HCT116 (cell line): ENCODE results near the gene ZBTB20. TPM values are rescaled to one million over a fixed set of nuclear protein-coding genes. Genes with fewer than 3 reads are reported as not detected.
"Not testable (repeated sequence)": the region's sequence is repeated elsewhere in the genome, so short reads cannot be mapped to it uniquely, and the experiment has no call there.

Experiments used
- ATAC-seq: fragments of 200-7000 bp; cut with Tn5 transposase; 2 replicates; pipeline ENCODE4 v1.9.1; 2020; ENCODE audit warnings: mild to moderate bottlenecking, moderate library complexity
- BruUV-seq: library from RNA; stranded (reverse); fragments of 400-500 nt; replicated peaks from 2 replicates; lab custom pipeline; 2021; lab: Mats Ljungman, UMichigan
- CTCF ChIA-PET: fragments of 300-600 bp; sonication (Branson Sonifier 250); formaldehyde crosslinking; loops from one replicate; lab custom pipeline; 2021; ENCODE audit warnings: antibody characterized with exemption; lab: Charles Lee
- POLR2A ChIA-PET: fragments of 300-600, 350-600 bp; sonication (Branson Sonifier 250); formaldehyde crosslinking; loops from one replicate; lab custom pipeline; 2021; ENCODE audit warnings: antibody characterized with exemption; lab: Charles Lee
- RAD21 ChIA-PET, 2 experiments: fragments of 300-600 bp; sonication (Branson Sonifier 250); formaldehyde crosslinking; loops; one replicate each; lab custom pipeline; 2023; ENCODE audit warnings: low total read pairs in 2 of 2; ENCODE audit not compliant: uncharacterized antibody in 2 of 2, unreplicated experiment in 2 of 2, low non-redundant PET in 1 of 2; lab: Charles Lee
- DNase-seq: peaks from one replicate; pipeline ENCODE4 v3.0.0-alpha.2; 2010; ENCODE audit warnings: low read depth, low spot score
- H2AFZ ChIP-seq: fragments of 200-600 bp; shearing (Covaris generic), sonication (generic); 2 replicates; pipeline ENCODE4 v1.6.1; 2017; ENCODE audit warnings: low read depth, mixed run types, mixed read lengths, antibody characterized with exemption, low read length; ENCODE audit not compliant: poor library complexity, severe bottlenecking
- H3K27ac ChIP-seq: 2 replicates; pipeline ENCODE4 v1.5.1; 2012; ENCODE audit warnings: low read depth, low read length
- H3K27me3 ChIP-seq: fragments of 200-600 bp; sonication (generic); 2 replicates; pipeline ENCODE4 v1.6.1; 2016; ENCODE audit warnings: mixed run types, low read length, mixed read lengths; ENCODE audit not compliant: insufficient read depth
- H3K36me3 ChIP-seq, 2 experiments: fragments of 200-500 bp in 1 of 2; fragments of 200-600 bp in 1 of 2; sonication (Bioruptor generic) in 1 of 2; sonication (generic) in 1 of 2; 2 replicates each; pipeline versions ENCODE4 v1.5.1 to v1.6.1; 2014 to 2016; ENCODE audit warnings: low read length in 2 of 2, inconsistent platforms in 1 of 2, mixed read lengths in 1 of 2, mixed run types in 1 of 2; ENCODE audit not compliant: insufficient read depth in 2 of 2, control insufficient read depth in 1 of 2
- H3K4me1 ChIP-seq, 2 experiments: fragments of 200-600 bp in 1 of 2; sonication (generic) in 1 of 2; 2 replicates each; pipeline versions ENCODE4 v1.5.1 to v1.6.1; 2012 to 2017; ENCODE audit warnings: low read length in 2 of 2, inconsistent platforms in 1 of 2, mild to moderate bottlenecking in 1 of 2, mixed read lengths in 1 of 2, mixed run types in 1 of 2, moderate library complexity in 1 of 2; ENCODE audit not compliant: insufficient read depth in 2 of 2, control insufficient read depth in 1 of 2
- H3K4me2 ChIP-seq: fragments of 200-600 bp; sonication (generic); 2 replicates; pipeline ENCODE4 v1.6.1; 2017; ENCODE audit warnings: mixed run types, low read length, mixed read lengths
- H3K4me3 ChIP-seq, 2 experiments: fragments of 200-600 bp in 1 of 2; sonication (generic) in 1 of 2; replicated peaks in 1 of 2; 2 replicates each; pipeline ENCODE4 v1.5.1; 2011 to 2016; ENCODE audit warnings: low read length in 2 of 2, control low read depth in 1 of 2, low read depth in 1 of 2, mild to moderate bottlenecking in 1 of 2, mixed read lengths in 1 of 2, mixed run types in 1 of 2
- H3K79me2 ChIP-seq: fragments of 200-600 bp; sonication (generic); 2 replicates; pipeline ENCODE4 v1.6.1; 2017; ENCODE audit warnings: mild to moderate bottlenecking, mixed run types, low read length, moderate library complexity, mixed read lengths; ENCODE audit not compliant: insufficient read depth
- H3K9ac ChIP-seq: fragments of 200-600 bp; sonication (generic); 2 replicates; pipeline ENCODE4 v1.6.1; 2016; ENCODE audit warnings: low read length, mixed read lengths
- H3K9me2 ChIP-seq: fragments of 200-600 bp; sonication (generic), shearing (Covaris generic); 2 replicates; pipeline ENCODE4 v1.6.1; 2017; ENCODE audit warnings: mixed run types, mild to moderate bottlenecking, moderate library complexity; ENCODE audit not compliant: insufficient read depth
- H3K9me3 ChIP-seq, 2 experiments: fragments of 200-500 bp in 1 of 2; fragments of 200-600 bp in 1 of 2; sonication (Bioruptor generic) in 1 of 2; sonication (generic) in 1 of 2; 2 replicates each; pipeline ENCODE4 v1.6.1; 2014 to 2017; ENCODE audit warnings: low read length in 2 of 2, mixed read lengths in 2 of 2, inconsistent platforms in 1 of 2, low read depth in 1 of 2, mild to moderate bottlenecking in 1 of 2, mixed run types in 1 of 2, moderate library complexity in 1 of 2; ENCODE audit not compliant: control insufficient read depth in 1 of 2, insufficient read depth in 1 of 2
- H4K20me1 ChIP-seq: fragments of 200-600 bp; sonication (generic), shearing (Covaris generic); 2 replicates; pipeline ENCODE4 v1.6.1; 2017; ENCODE audit warnings: mixed run types, mild to moderate bottlenecking, moderate library complexity; ENCODE audit not compliant: insufficient read depth
- CBX3 ChIP-seq: IDR thresholded peaks from 2 replicates; pipeline ENCODE4 v1.6.1; 2012; ENCODE audit warnings: low read depth
- EGR1 ChIP-seq: IDR thresholded peaks from 2 replicates; pipeline ENCODE4 v1.6.1; 2012; ENCODE audit warnings: low read depth
- EZH2 ChIP-seq: fragments of 200-600 bp; sonication (generic); IDR thresholded peaks from 2 replicates; pipeline ENCODE4 v1.6.1; 2017; ENCODE audit warnings: antibody characterized with exemption, mixed run types
- EZH2phosphoT487 ChIP-seq: fragments of 200-600 bp; IDR thresholded peaks from 2 replicates; pipeline ENCODE4 v1.6.1; 2018; ENCODE audit warnings: antibody characterized with exemption, borderline replicate concordance
- FOSL1 ChIP-seq: IDR thresholded peaks from 2 replicates; pipeline ENCODE4 v1.6.1; 2012; ENCODE audit warnings: low read depth
- JUND ChIP-seq: IDR thresholded peaks from 2 replicates; pipeline ENCODE4 v1.6.1; 2012
- MAX ChIP-seq: IDR thresholded peaks from 2 replicates; pipeline ENCODE4 v1.6.1; 2012
- POLR2A ChIP-seq: IDR thresholded peaks from 2 replicates; pipeline ENCODE4 v1.7.0; 2011; ENCODE audit warnings: borderline replicate concordance; ENCODE audit not compliant: insufficient read depth, insufficient read length; ENCODE audit errors: extremely low read depth
- POLR2AphosphoS5 ChIP-seq: IDR thresholded peaks from 2 replicates; pipeline ENCODE4 v1.6.1; 2011; ENCODE audit warnings: mild to moderate bottlenecking, low read depth, low read length, moderate library complexity
- RAD21 ChIP-seq: IDR thresholded peaks from 2 replicates; pipeline ENCODE4 v1.6.1; 2012; ENCODE audit warnings: low read depth, mild to moderate bottlenecking
- REST ChIP-seq: IDR thresholded peaks from 2 replicates; pipeline ENCODE4 v1.6.1; 2012; ENCODE audit warnings: low read depth
- SIN3A ChIP-seq: IDR thresholded peaks from 2 replicates; pipeline ENCODE4 v1.6.1; 2012; ENCODE audit warnings: low read depth
- SP1 ChIP-seq: IDR thresholded peaks from 2 replicates; pipeline ENCODE4 v1.6.1; 2012; ENCODE audit warnings: low read depth
- SRF ChIP-seq: IDR thresholded peaks from 2 replicates; pipeline ENCODE4 v1.6.1; 2012; ENCODE audit warnings: low read depth
- TCF7L2 ChIP-seq: IDR thresholded peaks from 2 replicates; pipeline ENCODE4 v1.7.0; 2011; ENCODE audit warnings: borderline replicate concordance, inconsistent platforms; ENCODE audit not compliant: insufficient read depth, insufficient read length; ENCODE audit errors: extremely low read depth
- YY1 ChIP-seq: IDR thresholded peaks from 2 replicates; pipeline ENCODE4 v1.6.1; 2011; ENCODE audit warnings: low read length, low read depth, moderate library complexity, mild to moderate bottlenecking; ENCODE audit not compliant: insufficient replicate concordance; ENCODE audit errors: extremely low read depth
- ZNF274 ChIP-seq: fragments of 200-500 bp; sonication (Bioruptor generic); IDR thresholded peaks from 2 replicates; pipeline ENCODE4 v1.6.1; 2014; ENCODE audit warnings: mild to moderate bottlenecking, low read depth, low read length, inconsistent platforms
- intact Hi-C: fragments of 100-400 bp; cut with micrococcal nuclease; formaldehyde crosslinking; loops from 2 replicates; pipeline ENCODE4 v1.10.0; 2022
- total RNA-seq: library from RNA; stranded (reverse); gene quantifications from one replicate; pipeline ENCODE4 v1.2.1, GENCODE V29; 2021; ENCODE audit not compliant: unreplicated experiment
- TF ChIP-seq, protein P1 (sequence below), 3 experiments: fragments of 200-600 bp in 1 of 3; sonication (generic) in 1 of 3; IDR thresholded peaks in 2 of 3; conservative IDR thresholded peaks in 1 of 3; 2 replicates each; pipeline ENCODE4 v1.5.1; 2012 to 2017; ENCODE audit warnings: low read depth in 2 of 3, low read length in 2 of 3, antibody characterized with exemption in 1 of 3, borderline replicate concordance in 1 of 3, control low read depth in 1 of 3, mild to moderate bottlenecking in 1 of 3, mixed read lengths in 1 of 3, mixed run types in 1 of 3, moderate library complexity in 1 of 3; ENCODE audit not compliant: insufficient read depth in 1 of 3
- TF ChIP-seq, protein P2 (sequence below): IDR thresholded peaks from 2 replicates; pipeline ENCODE4 v1.6.1; 2012

Gene ZBTB20
- total RNA-seq, 1 experiment from 2014 or later = 42.1 TPM

DNA sequence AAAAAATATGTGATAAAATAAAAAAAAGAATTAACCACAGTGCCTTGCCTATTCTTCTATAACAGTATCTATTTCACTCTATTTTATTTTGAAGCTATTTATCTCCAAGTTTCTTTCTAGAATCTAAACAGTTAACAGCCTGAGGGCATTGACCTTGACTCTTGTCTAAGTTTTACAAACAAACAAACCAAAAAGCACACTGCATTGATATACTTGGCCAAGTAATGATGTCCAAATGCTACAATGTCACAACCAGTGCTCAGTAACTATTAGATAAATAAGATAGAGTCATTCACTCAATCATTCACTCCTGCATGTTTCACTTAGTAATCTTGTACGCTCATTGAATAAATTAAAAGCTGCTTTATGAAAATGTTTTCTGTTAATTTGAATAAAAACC is 466.8 kb downstream of the ZBTB20 start:
- Histone ChIP-seq H3K9me2 (no peaks in the 10 kb centered on the region), H2AFZ (no peak overlapping the region), H3K27me3 (no peaks in the 10 kb centered on the region), H3K27ac (no peak overlapping the region), H4K20me1 (no peaks in the 10 kb centered on the region), H3K4me1 (peaks cover 7 to 10% of the 10 kb centered on the region in 2 experiments; a peak in 2 of 4 replicates), H3K4me3 (no peak overlapping the region), H3K4me2 (no peak overlapping the region), H3K9me3 (no peaks in the 10 kb centered on the region), H3K36me3 (no peaks in the 10 kb centered on the region), H3K79me2 (peaks cover 49% of the 10 kb centered on the region), H3K9ac (no peak overlapping the region)
- intact Hi-C loops = no loop called here
- ATAC-seq (no peak), DNase-seq (no peak)
- POLR2A ChIA-PET = no interaction called here
- TF ChIP-seq TCF7L2 (no peak), POLR2A (no peak), ZNF274 (no peak), EZH2 (no peak), SP1 (no peak), POLR2AphosphoS5 (no peak), MAX (no peak), SRF (no peak), EGR1 (no peak), FOSL1 (no peak), CBX3 (no peak), YY1 (no peak), RAD21 (no peak), JUND (no peak), REST (no peak), EZH2phosphoT487 (no peak), SIN3A (no peak)
- TF ChIP-seq, protein P1, sequence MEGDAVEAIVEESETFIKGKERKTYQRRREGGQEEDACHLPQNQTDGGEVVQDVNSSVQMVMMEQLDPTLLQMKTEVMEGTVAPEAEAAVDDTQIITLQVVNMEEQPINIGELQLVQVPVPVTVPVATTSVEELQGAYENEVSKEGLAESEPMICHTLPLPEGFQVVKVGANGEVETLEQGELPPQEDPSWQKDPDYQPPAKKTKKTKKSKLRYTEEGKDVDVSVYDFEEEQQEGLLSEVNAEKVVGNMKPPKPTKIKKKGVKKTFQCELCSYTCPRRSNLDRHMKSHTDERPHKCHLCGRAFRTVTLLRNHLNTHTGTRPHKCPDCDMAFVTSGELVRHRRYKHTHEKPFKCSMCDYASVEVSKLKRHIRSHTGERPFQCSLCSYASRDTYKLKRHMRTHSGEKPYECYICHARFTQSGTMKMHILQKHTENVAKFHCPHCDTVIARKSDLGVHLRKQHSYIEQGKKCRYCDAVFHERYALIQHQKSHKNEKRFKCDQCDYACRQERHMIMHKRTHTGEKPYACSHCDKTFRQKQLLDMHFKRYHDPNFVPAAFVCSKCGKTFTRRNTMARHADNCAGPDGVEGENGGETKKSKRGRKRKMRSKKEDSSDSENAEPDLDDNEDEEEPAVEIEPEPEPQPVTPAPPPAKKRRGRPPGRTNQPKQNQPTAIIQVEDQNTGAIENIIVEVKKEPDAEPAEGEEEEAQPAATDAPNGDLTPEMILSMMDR (IDR thresholded peaks at IDR 0.05 in 2 of 3, conservative IDR thresholded peaks at IDR 0.05 in 1 of 3; ENCODE audit: borderline replicate concordance in 1 of 3, insufficient read depth in 1 of 3, low read depth in 2 of 3, low read length in 2 of 3) = no peak
- TF ChIP-seq, protein P2, sequence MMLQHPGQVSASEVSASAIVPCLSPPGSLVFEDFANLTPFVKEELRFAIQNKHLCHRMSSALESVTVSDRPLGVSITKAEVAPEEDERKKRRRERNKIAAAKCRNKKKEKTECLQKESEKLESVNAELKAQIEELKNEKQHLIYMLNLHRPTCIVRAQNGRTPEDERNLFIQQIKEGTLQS = no peak
- RAD21 ChIA-PET = interaction anchor here in 1 of 2 experiments (0.7 kb wide), 1 partner anchor 117 kb away, joined by 4 read pairs; no protein-coding TSS in a partner anchor
- CTCF ChIA-PET = no interaction called here
- no TSS peak for BruUV-seq

DNA sequence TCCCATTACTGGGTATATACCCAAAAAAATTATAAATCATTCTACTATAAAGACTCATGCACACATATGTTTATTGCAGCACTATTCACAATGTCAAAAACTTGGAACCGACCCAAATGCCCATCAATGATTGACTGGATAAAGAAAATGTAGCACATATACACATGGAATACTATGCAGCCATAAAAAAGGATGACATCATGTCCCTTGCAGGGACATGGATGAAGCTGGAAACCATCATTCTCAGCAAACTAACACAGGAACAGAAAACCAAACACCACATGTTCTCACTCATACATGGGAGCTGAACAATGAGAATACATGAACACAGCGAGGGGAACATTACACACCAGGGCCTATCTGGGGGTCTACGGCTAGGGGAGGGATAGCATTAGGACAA is 467.3 kb downstream of the ZBTB20 start:
- intact Hi-C loops, H3K4me2 ChIP-seq, BruUV-seq, CTCF ChIA-PET, H3K9ac ChIP-seq, DNase-seq, RAD21 ChIA-PET, H3K9me3 ChIP-seq, ATAC-seq, H3K36me3 ChIP-seq, POLR2A ChIA-PET, H3K9me2 ChIP-seq, H4K20me1 ChIP-seq, H2AFZ ChIP-seq, H3K27me3 ChIP-seq, H3K4me3 ChIP-seq, H3K27ac ChIP-seq: not testable (repeated sequence)
- H3K4me1 ChIP-seq = peaks cover 11 to 14% of the 10 kb centered on the region in 2 experiments; a peak in 2 of 4 replicates
- peaks cover 47% of the 10 kb centered on the region for H3K79me2 ChIP-seq
